ENCODE results near the gene OGDHL.

OGDHL gene

GRCh38 chr10:49688920-49689319 lies 73.2 kb downstream of the OGDHL start:
- DNase-seq (ENCODE audit: low read depth in 1 of 2, low spot score in 1 of 2), result no peak

GRCh38 chr10:49688261-49688846 lies 73.8 kb downstream of the OGDHL start:
- H3K27ac ChIP-seq (replicated peaks), result no peak overlapping the region
- no peak overlapping the region for H3K4me3 ChIP-seq (replicated peaks; ENCODE audit: insufficient read depth, low read length)
- no peak for TF ChIP-seq SPI1 (IDR thresholded peaks at IDR 0.05; ENCODE audit: borderline replicate concordance, low read depth)
- no peak for TF ChIP-seq POLR2AphosphoS5 (IDR thresholded peaks at IDR 0.05; ENCODE audit: low read depth)
- TF ChIP-seq GABPA (IDR thresholded peaks at IDR 0.05; ENCODE audit: low read depth), result no peak
- no peak for TF ChIP-seq REST (IDR thresholded peaks at IDR 0.05; ENCODE audit: insufficient replicate concordance, low read depth)
- TF ChIP-seq, protein P1, sequence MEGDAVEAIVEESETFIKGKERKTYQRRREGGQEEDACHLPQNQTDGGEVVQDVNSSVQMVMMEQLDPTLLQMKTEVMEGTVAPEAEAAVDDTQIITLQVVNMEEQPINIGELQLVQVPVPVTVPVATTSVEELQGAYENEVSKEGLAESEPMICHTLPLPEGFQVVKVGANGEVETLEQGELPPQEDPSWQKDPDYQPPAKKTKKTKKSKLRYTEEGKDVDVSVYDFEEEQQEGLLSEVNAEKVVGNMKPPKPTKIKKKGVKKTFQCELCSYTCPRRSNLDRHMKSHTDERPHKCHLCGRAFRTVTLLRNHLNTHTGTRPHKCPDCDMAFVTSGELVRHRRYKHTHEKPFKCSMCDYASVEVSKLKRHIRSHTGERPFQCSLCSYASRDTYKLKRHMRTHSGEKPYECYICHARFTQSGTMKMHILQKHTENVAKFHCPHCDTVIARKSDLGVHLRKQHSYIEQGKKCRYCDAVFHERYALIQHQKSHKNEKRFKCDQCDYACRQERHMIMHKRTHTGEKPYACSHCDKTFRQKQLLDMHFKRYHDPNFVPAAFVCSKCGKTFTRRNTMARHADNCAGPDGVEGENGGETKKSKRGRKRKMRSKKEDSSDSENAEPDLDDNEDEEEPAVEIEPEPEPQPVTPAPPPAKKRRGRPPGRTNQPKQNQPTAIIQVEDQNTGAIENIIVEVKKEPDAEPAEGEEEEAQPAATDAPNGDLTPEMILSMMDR (IDR thresholded peaks at IDR 0.05; ENCODE audit: insufficient read depth, low read length), result no peak
- peaks cover 24% of the 10 kb centered on the region for H3K27me3 ChIP-seq (ENCODE audit: insufficient read depth, poor library complexity, severe bottlenecking)
- DNase-seq (ENCODE audit: low read depth in 1 of 2, low spot score in 1 of 2), result no peak

More at GRCh38 chr10:49688920-49689319, 73.2 kb downstream of the OGDHL start:
- TF ChIP-seq SPI1 (IDR thresholded peaks at IDR 0.05; ENCODE audit: borderline replicate concordance, low read depth), result no peak
- no peak for TF ChIP-seq REST (IDR thresholded peaks at IDR 0.05; ENCODE audit: insufficient replicate concordance, low read depth)
- TF ChIP-seq, protein P1 (IDR thresholded peaks at IDR 0.05; ENCODE audit: insufficient read depth, low read length), result no peak
- TF ChIP-seq GABPA (IDR thresholded peaks at IDR 0.05; ENCODE audit: low read depth), result no peak
- no peak for TF ChIP-seq POLR2AphosphoS5 (IDR thresholded peaks at IDR 0.05; ENCODE audit: low read depth)
- no peak overlapping the region for H3K27ac ChIP-seq (replicated peaks)
- H3K4me3 ChIP-seq (replicated peaks; ENCODE audit: insufficient read depth, low read length), result no peak overlapping the region
- peaks cover 24% of the 10 kb centered on the region for H3K27me3 ChIP-seq (ENCODE audit: insufficient read depth, poor library complexity, severe bottlenecking)

DNA sequence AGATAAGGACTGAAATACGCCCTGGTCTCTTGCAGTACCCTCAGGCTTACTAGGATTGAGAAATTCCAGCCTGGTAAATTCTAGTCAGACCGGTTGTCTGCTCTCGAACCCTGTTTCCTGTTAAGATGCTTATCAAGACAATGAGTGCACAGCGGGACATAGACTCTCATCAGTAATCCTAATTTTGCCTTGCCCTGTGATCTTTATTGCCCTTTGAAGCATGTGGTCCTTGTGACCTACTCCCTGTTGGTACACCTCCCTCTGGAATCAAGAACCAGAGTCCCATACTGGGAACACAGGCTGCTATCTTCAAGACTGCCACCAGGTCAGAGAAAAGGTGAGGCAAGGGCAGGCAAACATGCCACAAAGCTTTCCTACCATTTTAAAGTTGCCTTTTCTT lies 75.5 kb downstream of the OGDHL start:
- Histone ChIP-seq H3K27ac (replicated peaks) (no peak overlapping the region), H3K4me3 (replicated peaks; ENCODE audit: insufficient read depth, low read length) (no peak overlapping the region), H3K27me3 (ENCODE audit: insufficient read depth, poor library complexity, severe bottlenecking) (peaks cover 21% of the 10 kb centered on the region)
- TF ChIP-seq, protein P1 (IDR thresholded peaks at IDR 0.05; ENCODE audit: insufficient read depth, low read length), result no peak
- TF ChIP-seq SPI1 (IDR thresholded peaks at IDR 0.05; ENCODE audit: borderline replicate concordance, low read depth) (no peak), POLR2AphosphoS5 (IDR thresholded peaks at IDR 0.05; ENCODE audit: low read depth) (no peak), REST (IDR thresholded peaks at IDR 0.05; ENCODE audit: insufficient replicate concordance, low read depth) (no peak), GABPA (IDR thresholded peaks at IDR 0.05; ENCODE audit: low read depth) (no peak)
- no peak for DNase-seq (ENCODE audit: low read depth in 1 of 2, low spot score in 1 of 2)
